Anterior cingulate cortex (tissue), 58 donors: ENCODE results near the gene GBP5.

Source experiments
- DNase-seq, 58 donors: peaks; one replicate each; lab custom pipeline; 2025; lab: John Stamatoyannopoulos, UW

The GBP5 gene

GRCh38 chr1:89243046-89243445, 29.6 kb downstream of the GBP5 start:
- DNase-seq = no peak
